A673 (cell line): Measurements from ENCODE around the gene RNF220.

Experiments used
- CTCF ChIP-seq: fragments of 300-800, 200-600 bp; sonication (generic); conservative IDR thresholded peaks from 2 replicates; pipeline ENCODE4 v1.5.1; 2017; ENCODE audit warnings: low read depth, mild to moderate bottlenecking, antibody characterized with exemption, low read length, moderate library complexity, mixed read lengths
- EZH2 ChIP-seq: fragments of 200-600 bp; sonication (generic); IDR thresholded peaks from 2 replicates; pipeline ENCODE4 v1.6.1; 2017; ENCODE audit warnings: borderline replicate concordance, low read depth, mild to moderate bottlenecking, mixed read lengths, antibody characterized with exemption, low read length; ENCODE audit not compliant: poor library complexity, severe bottlenecking

GRCh38 chr1:44543064-44543744, 138.1 kb downstream of the RNF220 start:
- TF ChIP-seq CTCF (no peak), EZH2 (no peak)
